WTC11 (cell line): ENCODE measurements around the gene CD101.

Source experiments
- CBFB ChIP-seq: sonication (generic); formaldehyde crosslinking; IDR thresholded peaks from 2 replicates; pipeline ENCODE4 v1.8.1; 2022; ENCODE audit warnings: mild to moderate bottlenecking, low read depth, missing genetic modification reagents
- CTCF ChIP-seq: fragments of 200-600 bp; IDR thresholded peaks from 2 replicates; pipeline ENCODE4 v1.8.0; 2022; ENCODE audit warnings: antibody characterized with exemption

GRCh38 chr1:116997066-116997465, 4.5 kb upstream of the CD101 start:
- TF ChIP-seq CTCF, result no peak
- no peak for TF ChIP-seq CBFB
